Inflammatory macrophage treated with lipopolysaccharide for 4 hours (primary cell): ENCODE data around the gene HK1.
A peak's percentile ranks its signal among the peaks of the same experiment; 100 is the strongest.

Experiments
- DNase-seq: peaks from one replicate; pipeline ENCODE4 v3.0.0-alpha.2; 2020

The HK1 gene

GRCh38 chr10:69408318-69409175 is 130.3 kb downstream of the HK1 start:
- DNase-seq = peak; percentile 92

DNA sequence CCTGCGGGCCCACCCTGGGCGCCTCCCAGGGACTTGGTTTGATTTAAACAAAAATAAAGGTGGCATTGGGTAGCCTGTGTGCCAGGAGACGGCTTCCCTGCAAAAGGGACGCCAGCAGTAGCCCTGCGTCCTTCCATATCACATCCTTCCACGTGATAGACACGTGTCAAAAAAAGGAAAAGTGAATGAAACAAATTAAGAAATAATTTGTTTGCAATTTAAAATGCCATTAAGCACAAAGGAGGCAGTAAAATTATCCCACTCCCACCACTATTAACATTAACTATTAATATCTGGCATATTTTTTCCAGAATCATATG is 130.8 kb downstream of the HK1 start:
- no peak for DNase-seq

DNA sequence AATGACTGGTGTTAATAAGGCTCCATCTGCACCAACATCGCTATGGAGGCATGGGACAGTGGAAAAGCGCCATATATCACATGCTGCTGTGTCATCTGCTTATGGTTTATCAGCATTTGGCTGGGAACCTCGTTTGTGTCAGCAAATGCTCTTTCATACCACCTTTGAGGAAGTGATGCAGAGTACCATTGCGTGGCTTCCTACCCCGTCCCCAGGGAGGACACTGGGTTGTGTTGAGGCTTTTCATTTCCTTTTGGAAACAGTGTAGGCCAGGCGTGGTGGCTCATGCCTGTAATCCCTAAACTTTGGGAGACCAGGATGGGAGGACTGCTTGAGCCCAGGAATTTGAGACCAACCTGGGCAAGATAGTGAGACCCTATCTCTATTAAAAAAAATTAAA is 131.7 kb downstream of the HK1 start:
- peak; percentile 89 for DNase-seq

GRCh38 chr10:69410487-69410886 is 132.2 kb downstream of the HK1 start:
- DNase-seq = no peak

- DNase-seq = no peak
Measured at GRCh38 chr10:69411476-69411875, 133.2 kb downstream of the HK1 start.

DNA sequence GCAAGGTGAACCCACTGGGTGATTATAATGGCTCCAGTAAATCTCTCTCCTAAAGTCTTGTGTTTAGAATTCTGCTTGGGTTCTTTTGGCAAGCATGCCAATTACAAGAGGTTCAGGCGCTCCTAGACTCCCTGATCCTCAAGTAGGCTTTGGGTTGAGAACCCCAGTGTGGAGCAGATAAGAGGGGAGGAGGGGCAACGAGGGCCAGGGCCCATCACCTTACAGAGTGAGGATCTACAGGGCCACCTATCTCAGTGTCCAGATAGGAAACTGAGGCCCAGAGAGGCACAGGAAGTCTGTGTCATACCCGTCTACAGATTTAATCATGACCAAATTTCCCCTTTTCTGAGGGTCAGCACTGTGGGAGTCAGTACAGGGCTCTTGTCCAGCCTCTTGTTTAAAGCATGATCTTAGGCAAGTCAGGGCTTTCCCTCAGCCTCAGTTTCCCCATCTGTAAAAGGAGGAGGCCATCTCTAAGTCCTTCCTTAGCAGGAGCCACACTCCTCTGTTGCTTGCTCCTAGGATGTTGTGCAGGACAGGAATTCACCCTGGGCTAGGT is 134.0 kb downstream of the HK1 start:
- peak; percentile 18 for DNase-seq

GRCh38 chr10:69413221-69413865 is 135.0 kb downstream of the HK1 start:
- peak; percentile 51 for DNase-seq

DNA sequence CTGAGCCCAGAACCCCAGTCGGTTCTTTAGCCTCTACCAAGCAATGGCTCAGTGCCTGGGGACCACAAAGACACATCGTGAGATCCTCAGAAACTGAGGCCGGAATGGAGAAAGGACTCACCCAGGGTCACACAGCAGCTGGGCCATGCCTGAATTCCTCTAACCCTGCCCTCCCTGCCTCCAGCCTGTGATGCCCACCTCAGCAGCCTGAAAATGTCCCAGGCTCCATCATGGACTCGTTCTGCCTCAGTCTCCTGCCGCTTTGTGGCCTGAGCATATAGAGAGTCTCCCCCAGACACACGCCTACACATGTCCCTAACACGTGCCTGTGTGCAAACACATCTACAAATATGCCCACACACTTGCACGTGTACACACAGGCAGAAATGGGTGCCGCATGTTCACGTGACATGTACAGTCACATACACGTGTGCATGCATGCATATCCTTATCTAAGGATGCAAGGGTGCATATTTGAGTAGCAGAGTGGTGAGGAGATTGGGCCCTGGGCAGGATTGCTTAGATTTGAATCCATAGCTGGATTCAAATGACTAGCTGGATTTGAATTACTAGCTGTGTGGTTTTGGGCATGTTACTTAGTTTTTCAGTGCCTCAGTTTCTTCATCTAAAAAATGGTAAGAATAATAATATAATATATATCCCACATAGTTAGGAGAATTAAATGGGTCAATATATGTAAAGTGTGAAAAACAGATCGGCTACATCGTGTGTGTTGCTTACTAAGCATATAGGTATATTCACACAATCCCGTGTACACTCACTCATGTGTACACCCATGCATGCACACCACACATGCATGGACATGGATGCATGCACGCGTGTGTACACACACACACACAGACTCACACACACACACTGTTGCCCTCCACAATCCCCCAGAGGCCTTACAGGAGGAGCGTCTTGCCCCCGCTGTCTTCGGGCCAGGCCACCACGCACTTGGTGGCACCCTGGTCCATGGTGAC is 136.0 kb downstream of the HK1 start:
- no peak for DNase-seq

- no peak for DNase-seq
Measured at GRCh38 chr10:69415049-69415448, 136.8 kb downstream of the HK1 start.

GRCh38 chr10:69415951-69416350 is 137.7 kb downstream of the HK1 start:
- DNase-seq = no peak

- DNase-seq = no peak
Measured at GRCh38 chr10:69416695-69417094, 138.4 kb downstream of the HK1 start, which contains the start of gene TACR2. TSS of gene TACR2 (minus strand) at chr10:69416918. CDS start at chr10:69416323, 595 bp downstream.

- no peak for DNase-seq
Measured at GRCh38 chr10:69417542-69417941, 139.2 kb downstream of the HK1 start.

DNA sequence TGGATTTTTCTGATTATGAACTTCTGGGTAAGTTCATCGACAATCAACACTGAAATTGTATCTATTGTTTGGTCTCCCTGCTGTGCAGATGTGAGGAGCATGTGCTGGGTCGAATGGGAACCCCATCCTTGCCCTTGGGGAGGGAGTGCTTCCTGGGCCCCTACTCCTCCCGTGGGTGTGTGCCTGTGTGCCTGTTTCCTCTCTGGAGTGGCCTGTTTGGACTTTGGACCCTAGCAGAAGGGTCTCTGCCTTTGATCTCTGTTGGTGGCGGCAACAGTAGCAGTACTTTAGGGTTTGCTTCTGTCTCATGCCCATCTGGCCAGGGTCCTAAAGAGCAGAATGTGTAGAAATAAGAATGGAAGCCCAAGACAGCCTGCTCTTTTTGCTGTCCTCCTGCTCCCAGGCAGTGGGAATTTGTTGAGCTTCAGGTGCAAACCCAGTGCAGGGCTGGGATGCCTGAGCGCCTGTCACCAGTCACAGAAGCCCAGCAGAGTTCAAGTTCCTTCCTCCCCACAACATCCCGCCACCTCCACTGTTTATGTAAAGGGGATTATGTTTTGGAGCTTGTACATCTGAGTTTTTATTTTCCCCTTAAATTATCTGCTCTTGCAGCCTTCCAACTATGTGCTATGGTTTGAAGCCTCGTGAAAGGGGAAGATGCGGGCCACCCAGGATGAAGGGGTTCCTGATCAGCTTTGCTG is 139.9 kb downstream of the HK1 start:
- no peak for DNase-seq

DNA sequence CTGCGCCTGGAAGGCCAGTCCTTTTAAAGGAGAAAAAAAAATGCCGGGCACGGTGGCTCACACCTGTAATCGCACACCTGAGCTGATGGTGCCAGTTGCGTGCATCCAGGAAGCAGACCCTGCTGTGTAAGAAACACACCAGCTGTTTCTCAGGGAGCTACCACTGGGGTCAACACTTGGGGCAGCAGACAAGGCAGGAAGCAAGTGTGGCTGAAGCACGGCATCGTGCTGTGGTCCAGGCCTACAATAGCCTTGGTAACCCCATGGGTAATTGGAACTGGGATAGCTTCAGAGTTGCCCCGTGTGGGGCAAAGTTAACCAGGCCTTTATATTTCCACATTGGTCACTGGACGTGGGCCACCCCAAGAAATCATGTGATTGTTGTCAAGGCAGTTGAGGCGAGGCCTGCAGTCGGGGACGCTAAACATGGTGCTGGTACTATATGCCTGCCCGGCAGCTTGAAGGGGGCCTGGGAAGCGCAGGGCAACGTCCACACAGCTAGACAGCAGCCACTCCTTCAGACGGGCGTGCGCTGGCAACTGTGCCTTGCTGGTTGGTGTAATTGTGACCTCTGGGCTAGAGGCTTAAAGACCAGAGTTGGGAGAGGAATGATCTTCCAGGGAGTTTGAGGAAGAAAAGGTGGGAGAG is 140.9 kb downstream of the HK1 start:
- no peak for DNase-seq

DNA sequence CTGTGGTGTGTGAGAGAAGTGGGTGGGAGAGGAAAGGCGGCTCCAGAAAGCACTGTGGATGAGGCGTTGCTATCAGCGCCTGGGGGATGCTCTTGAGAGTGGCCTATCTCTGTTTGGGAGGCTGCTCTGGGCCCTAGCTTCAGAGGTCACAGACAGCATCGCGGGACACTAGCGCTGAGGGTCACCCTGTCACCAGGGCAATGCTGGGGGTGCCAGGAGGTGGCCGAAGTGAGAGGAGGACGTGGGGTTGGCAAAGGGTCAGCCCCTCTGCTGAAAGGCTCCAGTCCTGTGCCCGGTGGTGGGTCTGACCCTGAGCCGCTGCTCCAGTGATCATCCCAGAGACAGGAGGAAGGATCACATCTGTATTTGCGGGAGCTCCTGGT is 141.4 kb downstream of the HK1 start:
- DNase-seq = no peak

- DNase-seq = peak; percentile 57
Measured at GRCh38 chr10:69421611-69422308, 143.5 kb downstream of the HK1 start.

DNA sequence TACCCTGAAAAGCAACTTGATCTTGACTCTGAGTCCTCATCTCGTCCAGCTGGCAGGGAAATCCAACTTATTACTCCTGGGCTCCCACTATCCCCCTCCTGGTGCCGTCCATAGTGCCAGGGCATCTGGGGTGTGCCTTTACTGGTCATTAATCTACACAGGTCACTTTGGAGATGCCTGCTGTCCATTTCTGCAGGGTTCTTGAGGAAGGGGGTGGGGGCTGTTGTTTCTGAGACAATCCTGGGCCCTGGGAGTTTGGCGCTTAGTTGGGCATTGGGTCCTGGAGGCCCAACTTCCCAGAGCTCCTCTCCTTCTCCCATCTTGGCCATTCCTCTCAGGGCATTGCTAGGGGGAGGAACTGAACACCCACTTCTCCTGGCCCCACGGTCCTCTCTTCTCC is 144.4 kb downstream of the HK1 start:
- DNase-seq = no peak

DNA sequence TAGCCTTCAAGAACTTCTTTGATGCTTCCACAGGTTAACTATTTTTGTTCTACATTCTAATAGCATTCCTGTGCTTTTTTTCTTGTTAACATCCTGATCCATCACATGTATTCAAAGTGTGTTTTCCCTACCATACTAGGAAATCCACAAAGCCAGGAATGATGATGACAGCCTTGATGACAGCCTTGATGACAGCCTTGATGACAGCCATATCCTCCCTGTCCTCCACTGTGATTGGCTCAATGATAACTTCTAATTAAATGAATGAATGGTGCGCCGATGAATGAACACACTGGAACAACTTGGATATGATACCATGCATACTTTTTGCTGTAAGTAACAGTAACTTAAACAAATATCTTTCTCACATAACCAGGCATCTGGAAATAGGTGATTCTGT is 146.7 kb downstream of the HK1 start:
- DNase-seq = no peak

- no peak for DNase-seq
Measured at GRCh38 chr10:69425511-69426298, 147.4 kb downstream of the HK1 start.

GRCh38 chr10:69426376-69426727 is 148.1 kb downstream of the HK1 start:
- no peak for DNase-seq
